ENCODE measurements around the gene HBG1. TPM values are rescaled to one million over a fixed set of nuclear protein-coding genes. Genes with fewer than 3 reads are reported as not detected.
A peak's percentile ranks its signal among the peaks of the same experiment; 100 is the strongest.

Gene HBG1
- total and polyA plus RNA-seq, 2 of the 4 experiments (the other 2 are of a cell fraction): not detected

- peak overlapping the region; percentile 35 to 57; a peak in 2 of 4 replicates for H4K8ac ChIP-seq (ENCODE audit: low read depth in 2 of 2, low read length in 2 of 2)
- no peaks in the 10 kb centered on the region for H4K20me1 ChIP-seq (ENCODE audit: insufficient read depth, low read length)
- no peak overlapping the region for H3K9ac ChIP-seq (ENCODE audit: low read depth, low read length)
- H3K27ac ChIP-seq (ENCODE audit: insufficient read depth, low read length): no peak overlapping the region
- no peak overlapping the region for H3K56ac ChIP-seq (ENCODE audit: extremely low read depth, insufficient read depth, low read length)
- dilution Hi-C loops (cut with HindIII; ENCODE audit: low sequenced_read_pairs, unreplicated experiment) (no loop called here), in situ Hi-C loops (cut with MboI; ENCODE audit: low sequenced_read_pairs) (no loop called here), intact Hi-C loops (cut with micrococcal nuclease) (no loop called here)
- ChIA-PET CTCF (no interaction called here), POLR2A (ENCODE audit: unreplicated experiment) (no interaction called here)
- H3K4me3 ChIP-seq (ENCODE audit: insufficient read depth, low read depth, low read length): no peak overlapping the region
- peak overlapping the region; percentile 64 for H2BK20ac ChIP-seq (ENCODE audit: low read depth, low read length)
- H3K9me1 ChIP-seq (ENCODE audit: insufficient read depth, low read length): peaks cover 7% of the 10 kb centered on the region; the same call in 1 of the 2 replicates
- H2AFZ ChIP-seq (replicated peaks; ENCODE audit: low read length, poor library complexity): no peak overlapping the region
- no peaks in the 10 kb centered on the region for H3K79me1 ChIP-seq (ENCODE audit: low read depth in 1 of 2, low read length in 2 of 2)
- BruUV-seq (replicated peaks): no TSS peak
- peak overlapping the region; percentile 66 for H2BK120ac ChIP-seq (ENCODE audit: low read depth, low read length)
- H3K18ac ChIP-seq (ENCODE audit: low read depth, low read length): peak overlapping the region; percentile 33; the same call in 1 of the 2 replicates
- H4K5ac ChIP-seq (ENCODE audit: low read depth, low read length): peak overlapping the region; percentile 11; the same call in 1 of the 2 replicates
- 0 out of 2 replicates have a peak overlapping the region, but pooled peaks have one; percentile 6 for H3K14ac ChIP-seq (replicated peaks; ENCODE audit: low read depth, low read length)
- 69% methylated on average over 2 of the region's 3 CpGs; no CpG with 5 or more reads in 1 of the 2 experiments for WGBS, 2 experiments (ENCODE audit: extremely low coverage in 2 of 2, insufficient read length in 1 of 2)
- H2AK5ac ChIP-seq (ENCODE audit: low read depth, low read length): no peak overlapping the region
- no peaks in the 10 kb centered on the region for H3K27me3 ChIP-seq (ENCODE audit: control insufficient read depth, insufficient read depth, low read length)
- peaks cover 2% of the 10 kb centered on the region; the same call in 1 of the 2 replicates for H3K4me1 ChIP-seq (ENCODE audit: control insufficient read depth, insufficient read depth, low read length)
- H3K23ac ChIP-seq (ENCODE audit: low read depth, low read length): no peak overlapping the region
- no peak for TF ChIP-seq MAFK (IDR thresholded peaks at IDR 0.05; ENCODE audit: low read depth, low read length)
- no peak for TF ChIP-seq RAD21 (IDR thresholded peaks at IDR 0.05; ENCODE audit: low read length)
- no peak for TF ChIP-seq CEBPB (IDR thresholded peaks at IDR 0.05; ENCODE audit: low read depth, low read length)
- no peak for TF ChIP-seq CTCF (conservative IDR thresholded peaks at IDR 0.05; ENCODE audit: low read depth, low read length)
- TF ChIP-seq CHD1 (IDR thresholded peaks at IDR 0.05; ENCODE audit: low read depth, low read length): no peak
- peak overlapping the region; percentile 19 for H4K91ac ChIP-seq (ENCODE audit: insufficient read depth, low read depth, low read length)
- H3K4ac ChIP-seq (ENCODE audit: low read depth, low read length): peak overlapping the region; percentile 51; the same call in 1 of the 2 replicates
- DNase-seq: peak; percentile 23
- H2BK5ac ChIP-seq (ENCODE audit: low read depth, low read length, poor library complexity, severe bottlenecking): no peak overlapping the region
- H2AK9ac ChIP-seq (replicated peaks; ENCODE audit: low read depth, low read length, poor library complexity): no peak overlapping the region
- no peak overlapping the region for H3K4me2 ChIP-seq (ENCODE audit: low read depth, low read length)
- H3K9me3 ChIP-seq (ENCODE audit: control insufficient read depth, insufficient read depth, low read length): no peaks in the 10 kb centered on the region
- H3K36me3 ChIP-seq (ENCODE audit: control insufficient read depth, insufficient read depth, low read length): no peaks in the 10 kb centered on the region
- H2BK15ac ChIP-seq (ENCODE audit: low read depth, low read length): 0 out of 3 replicates have a peak overlapping the region, but pooled peaks have one; percentile 42
- ATAC-seq (ENCODE audit: low read depth): peak; percentile 11; the same call in 1 of the 2 replicates
Observed at GRCh38 chr11:5247472-5248192, 2.0 kb downstream of the HBG1 start.
